HPDE6-E6E7 (cell line): ENCODE results near the gene SORL1.
"Not testable (repeated sequence)": the region's sequence is repeated elsewhere in the genome, so short reads cannot be mapped to it uniquely, and the experiment has no call there.

Experiments
- DNase-seq: peaks from one replicate; pipeline ENCODE4 v3.0.0; 2011; ENCODE audit warnings: missing footprints; ENCODE audit errors: extremely low spot score

SORL1 gene

GRCh38 chr11:121561240-121561639 lies 109.1 kb downstream of the SORL1 start:
- DNase-seq: no peak

- DNase-seq: no peak
Measured at GRCh38 chr11:121561716-121562115, 109.6 kb downstream of the SORL1 start.

GRCh38 chr11:121563003-121563402 lies 110.9 kb downstream of the SORL1 start:
- DNase-seq: no peak

- no peak for DNase-seq
Measured at GRCh38 chr11:121563900-121564822, 112.0 kb downstream of the SORL1 start.

- no peak for DNase-seq
Measured at GRCh38 chr11:121564948-121565684, 113.0 kb downstream of the SORL1 start.

- DNase-seq: no peak
Measured at GRCh38 chr11:121566279-121567168, 114.4 kb downstream of the SORL1 start.

GRCh38 chr11:121567995-121568394 lies 115.9 kb downstream of the SORL1 start:
- no peak for DNase-seq

GRCh38 chr11:121569332-121570299 lies 117.5 kb downstream of the SORL1 start:
- DNase-seq: not testable (repeated sequence)

- DNase-seq: no peak
Measured at GRCh38 chr11:121570453-121570852, 118.3 kb downstream of the SORL1 start.

- DNase-seq: no peak
Measured at GRCh38 chr11:121571506-121571905, 119.4 kb downstream of the SORL1 start.

- no peak for DNase-seq
Measured at GRCh38 chr11:121572571-121573059, 120.5 kb downstream of the SORL1 start.

GRCh38 chr11:121574801-121575200 lies 122.7 kb downstream of the SORL1 start:
- no peak for DNase-seq

GRCh38 chr11:121575250-121575962 lies 123.3 kb downstream of the SORL1 start:
- DNase-seq: no peak

GRCh38 chr11:121575963-121576290 lies 123.8 kb downstream of the SORL1 start:
- DNase-seq: no peak

- DNase-seq: no peak
Measured at GRCh38 chr11:121576531-121576930, 124.4 kb downstream of the SORL1 start.

- no peak for DNase-seq
Measured at GRCh38 chr11:121577106-121577848, 125.2 kb downstream of the SORL1 start.

GRCh38 chr11:121578251-121578976 lies 126.3 kb downstream of the SORL1 start:
- DNase-seq: no peak

GRCh38 chr11:121580154-121580553 lies 128.0 kb downstream of the SORL1 start:
- DNase-seq: no peak

- DNase-seq: no peak
Measured at GRCh38 chr11:121581607-121582006, 129.5 kb downstream of the SORL1 start.
